Stimulated activated CD8-positive, alpha-beta memory T cell treated with anti-CD3 and anti-CD28 coated beads, Interleukin-15, amount 100 ng/mL, for 1 hour (primary cell): Measurements from ENCODE around the gene GPC5.

Experiments used
- DNase-seq: peaks from one replicate; pipeline ENCODE4 v3.0.0-alpha.2; 2020; ENCODE audit warnings: low read depth

Gene GPC5

DNA sequence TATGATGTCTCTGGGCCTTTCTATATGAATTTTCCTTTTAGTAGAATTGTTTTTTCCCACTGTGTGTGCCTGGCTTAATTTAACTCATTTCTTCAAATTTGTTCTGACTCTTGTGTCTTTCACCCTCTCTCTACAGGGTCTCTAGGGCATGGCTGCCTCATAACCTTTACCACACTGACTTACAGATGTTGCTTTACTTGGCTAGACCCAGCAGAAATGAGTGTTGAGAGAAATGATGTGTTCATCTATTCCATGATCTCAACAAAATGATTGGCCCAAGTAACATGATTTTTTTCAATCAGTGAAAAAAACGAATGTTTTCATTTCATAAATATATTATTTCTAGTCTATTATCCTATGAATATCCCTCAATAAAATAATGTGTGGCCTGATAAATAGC is 195.0 kb downstream of the GPC5 start:
- DNase-seq, result no peak

DNA sequence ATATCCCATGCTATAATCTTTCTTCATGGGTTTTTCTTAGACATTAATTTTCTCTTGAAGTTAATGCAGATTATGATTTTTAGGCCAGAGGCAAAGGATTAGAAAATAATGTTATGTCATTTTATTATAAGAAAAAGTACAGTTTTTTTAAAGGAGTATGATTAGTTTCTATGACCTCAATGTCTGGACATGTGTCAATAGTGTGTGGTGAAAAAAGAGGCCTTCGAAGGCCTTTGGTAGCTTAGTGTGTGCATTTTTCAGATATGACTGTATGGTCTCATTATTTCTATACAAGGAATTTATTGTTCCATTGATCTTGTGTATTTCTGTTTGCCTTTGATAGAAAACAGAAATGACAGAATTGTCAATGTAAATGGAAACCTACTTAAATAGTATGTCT is 195.6 kb downstream of the GPC5 start:
- no peak for DNase-seq

GRCh38 chr13:91595677-91596076 is 197.3 kb downstream of the GPC5 start:
- DNase-seq, result no peak

DNA sequence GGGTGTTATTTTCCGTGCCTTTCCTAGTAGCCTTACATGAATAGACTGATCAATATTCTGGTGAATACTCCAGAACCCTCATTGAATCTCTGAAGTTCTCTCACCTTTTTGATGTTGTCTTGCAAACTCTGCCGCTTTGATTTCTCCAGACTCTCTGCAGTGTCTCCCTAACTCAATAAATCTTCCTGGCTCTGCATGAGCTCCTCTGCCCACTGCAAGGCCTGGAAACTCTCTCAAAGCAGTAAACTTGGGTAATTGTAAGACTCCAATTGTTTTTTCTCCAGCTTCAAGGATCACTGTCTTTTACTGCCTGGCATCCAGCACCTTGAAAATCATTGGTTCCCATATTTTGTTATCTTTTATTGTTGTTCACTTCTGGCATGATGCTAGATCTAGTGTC is 198.4 kb downstream of the GPC5 start:
- no peak for DNase-seq

- DNase-seq, result no peak
Measured at GRCh38 chr13:91598655-91599054, 200.2 kb downstream of the GPC5 start.

DNA sequence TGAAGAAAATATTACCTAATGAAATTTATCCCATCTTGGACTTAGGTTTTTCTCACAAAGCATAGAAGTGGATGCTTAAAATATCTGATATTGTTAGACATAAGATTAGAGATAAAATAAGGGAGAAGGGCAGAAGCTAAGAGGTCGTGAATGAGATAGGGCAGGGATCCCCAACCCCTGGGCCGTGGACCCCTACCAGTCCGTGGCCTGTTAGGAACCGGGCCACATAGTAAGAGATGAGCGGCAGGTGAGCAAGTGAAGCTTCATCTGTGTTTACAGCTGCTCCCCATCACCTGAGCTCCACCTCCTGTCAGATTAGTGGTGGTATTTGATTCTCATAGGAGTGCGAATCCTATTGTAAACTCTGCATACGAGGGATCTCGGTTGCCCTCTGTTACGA is 202.9 kb downstream of the GPC5 start:
- no peak for DNase-seq

DNA sequence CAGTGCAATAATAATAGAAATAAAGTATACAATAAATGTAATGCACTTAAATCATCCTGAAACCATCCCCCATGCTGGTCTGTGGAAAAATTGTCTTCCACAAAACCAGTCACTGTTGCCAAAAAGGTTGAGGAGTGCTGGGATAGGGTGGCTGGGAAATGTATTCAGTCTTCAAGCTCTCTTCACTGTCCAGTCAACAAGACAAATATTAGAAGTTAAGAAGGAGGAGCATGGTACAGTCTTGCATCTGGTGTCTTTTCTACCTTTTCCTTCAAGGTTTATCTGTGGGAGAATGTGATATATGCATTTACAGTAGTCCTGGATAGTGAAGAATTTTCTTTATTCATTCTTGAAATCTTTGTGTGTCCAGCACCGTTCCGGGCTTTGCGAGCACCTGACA is 203.4 kb downstream of the GPC5 start:
- DNase-seq, result no peak

GRCh38 chr13:91609353-91609752 is 210.9 kb downstream of the GPC5 start:
- DNase-seq, result no peak

DNA sequence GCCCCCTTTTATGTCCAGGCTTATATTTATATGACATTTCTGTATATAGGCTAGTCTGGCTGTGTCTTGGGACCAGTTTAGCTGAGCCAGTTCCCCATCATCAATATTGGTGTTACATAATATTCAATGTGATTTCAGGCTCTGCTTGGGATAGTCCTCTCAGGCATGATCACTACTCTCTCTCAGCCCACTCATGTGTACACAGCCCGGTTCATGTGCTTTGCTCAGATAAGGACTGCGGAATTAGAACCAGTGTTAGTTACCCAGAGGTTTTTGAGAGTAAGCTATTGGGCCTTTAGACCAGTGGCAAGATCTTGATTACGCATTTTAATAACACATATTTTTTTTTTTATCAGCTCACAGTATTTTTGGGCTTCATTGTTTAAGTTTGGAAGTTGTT is 219.9 kb downstream of the GPC5 start:
- no peak for DNase-seq

GRCh38 chr13:91620670-91621141 is 222.3 kb downstream of the GPC5 start:
- no peak for DNase-seq

DNA sequence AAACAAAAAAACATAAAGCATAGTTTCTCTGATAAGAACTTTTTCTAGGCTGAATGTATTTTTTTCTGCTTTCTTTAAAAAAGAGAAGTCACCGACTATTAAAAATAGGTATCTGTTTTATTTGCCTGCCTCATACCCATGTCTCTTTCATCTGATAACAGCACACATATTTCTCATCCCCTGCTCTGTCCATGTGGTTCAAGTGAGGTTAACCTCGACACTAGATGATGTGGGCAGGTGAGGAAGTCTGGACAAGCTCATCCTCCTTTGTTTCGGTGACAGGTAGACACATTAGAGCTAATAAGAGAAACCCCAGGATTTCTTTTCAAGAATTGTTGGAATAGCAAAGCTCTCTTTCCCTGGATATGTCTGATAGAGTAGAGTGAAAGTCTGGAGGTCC is 222.7 kb downstream of the GPC5 start:
- no peak for DNase-seq

- no peak for DNase-seq
Measured at GRCh38 chr13:91621963-91622362, 223.5 kb downstream of the GPC5 start.

GRCh38 chr13:91622778-91623550 is 224.5 kb downstream of the GPC5 start:
- DNase-seq, result no peak

GRCh38 chr13:91627952-91628739 is 229.7 kb downstream of the GPC5 start:
- DNase-seq, result no peak

- DNase-seq, result no peak
Measured at GRCh38 chr13:91630946-91631345, 232.5 kb downstream of the GPC5 start.

- no peak for DNase-seq
Measured at GRCh38 chr13:91632086-91632485, 233.7 kb downstream of the GPC5 start.

DNA sequence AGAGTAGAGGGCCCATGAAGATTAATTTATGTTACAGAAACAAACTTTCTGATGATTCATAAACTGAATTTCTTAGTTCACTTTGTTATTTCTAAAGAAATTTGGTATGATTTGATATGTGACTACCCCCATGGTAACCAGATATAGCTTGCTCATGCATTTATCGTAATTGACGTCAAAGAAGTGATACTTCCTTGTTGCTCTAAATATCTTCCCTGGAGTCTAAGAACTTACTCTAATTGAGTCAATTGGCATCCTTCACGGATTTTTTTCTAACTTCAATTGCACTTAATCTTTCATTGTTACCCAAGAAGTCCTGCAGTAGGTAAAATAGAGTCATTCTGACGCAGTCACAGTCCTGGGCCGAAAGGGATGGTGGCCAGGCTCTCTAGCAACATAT is 240.9 kb downstream of the GPC5 start:
- no peak for DNase-seq

- DNase-seq, result no peak
Measured at GRCh38 chr13:91643394-91643793, 245.0 kb downstream of the GPC5 start.

- no peak for DNase-seq
Measured at GRCh38 chr13:91644806-91645205, 246.4 kb downstream of the GPC5 start.

GRCh38 chr13:91647361-91647990 is 249.1 kb downstream of the GPC5 start:
- DNase-seq, result no peak

GRCh38 chr13:91648012-91648411 is 249.6 kb downstream of the GPC5 start:
- no peak for DNase-seq

DNA sequence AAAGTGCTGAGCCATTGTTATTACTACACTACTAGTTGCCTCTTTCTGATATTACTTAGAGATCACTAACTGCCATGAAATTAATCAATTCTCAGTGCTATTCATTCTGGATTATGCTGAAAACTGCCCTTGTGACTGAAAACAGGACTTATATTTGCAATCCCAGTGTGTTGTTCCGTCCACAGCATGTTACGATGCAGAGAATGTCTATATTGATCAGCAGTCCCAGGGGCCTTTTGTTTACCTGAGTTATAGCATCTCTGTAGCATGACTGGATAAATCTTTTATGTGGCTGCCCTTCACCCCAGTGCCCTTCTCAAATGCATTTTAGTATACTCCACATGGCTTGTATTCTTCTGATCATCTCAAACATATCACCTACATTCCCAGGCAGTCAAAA is 251.0 kb downstream of the GPC5 start:
- no peak for DNase-seq
